ENCODE measurements around the gene PLPPR5. TPM values are rescaled to one million over a fixed set of nuclear protein-coding genes. Genes with fewer than 3 reads are reported as not detected.

Gene PLPPR5
- total RNA-seq, 1 experiment from 2014 or later: not detected

- no peaks in the 10 kb centered on the region for H3K4me1 ChIP-seq
- BruUV-seq (replicated peaks): no TSS peak
- Mint-ChIP-seq H3K36me3 (ENCODE audit: insufficient read depth, unreplicated experiment) (no peaks in the 10 kb centered on the region), H3K27me3 (ENCODE audit: insufficient read depth, unreplicated experiment) (peaks cover 3% of the 10 kb centered on the region), H3K9me3 (ENCODE audit: unreplicated experiment) (no peaks in the 10 kb centered on the region), H3K4me3 (ENCODE audit: unreplicated experiment) (no peak overlapping the region), H3K4me1 (ENCODE audit: low read depth, unreplicated experiment) (no peaks in the 10 kb centered on the region), H3K27ac (ENCODE audit: unreplicated experiment) (no peak overlapping the region)
- intact Hi-C loops (cut with micrococcal nuclease; ENCODE audit: unreplicated experiment): no loop called here
- H3K36me3 ChIP-seq (ENCODE audit: control insufficient read depth, insufficient read depth, low read length): no peaks in the 10 kb centered on the region
- TF ChIP-seq CTCF (IDR thresholded peaks at IDR 0.05; ENCODE audit: insufficient read depth in 1 of 2, low read depth in 1 of 2, low read length in 1 of 2, severe bottlenecking in 1 of 2, unreplicated experiment in 1 of 2): no peak
- no peak for DNase-seq
- H3K9me3 ChIP-seq: no peaks in the 10 kb centered on the region
- H3K27me3 ChIP-seq (replicated peaks; ENCODE audit: control insufficient read depth, insufficient read depth, low read length): no peaks in the 10 kb centered on the region
- no peak overlapping the region for H3K4me3 ChIP-seq (ENCODE audit: low read depth, low read length)
- CTCF ChIA-PET: no interaction called here
- POLR2A ChIA-PET: no interaction called here
Measured at GRCh38 chr1:98854137-98854536, 150.5 kb downstream of the PLPPR5 start.

- Histone ChIP-seq H3K9me3 (no peaks in the 10 kb centered on the region), H3K4me1 (no peaks in the 10 kb centered on the region), H3K36me3 (ENCODE audit: control insufficient read depth, insufficient read depth, low read length) (no peaks in the 10 kb centered on the region), H3K4me3 (ENCODE audit: low read depth, low read length) (no peak overlapping the region), H3K27me3 (replicated peaks; ENCODE audit: control insufficient read depth, insufficient read depth, low read length) (no peaks in the 10 kb centered on the region)
- BruUV-seq (replicated peaks): no TSS peak
- no peaks in the 10 kb centered on the region for H3K9me3 Mint-ChIP-seq (ENCODE audit: unreplicated experiment)
- no peak overlapping the region for H3K4me3 Mint-ChIP-seq (ENCODE audit: unreplicated experiment)
- CTCF ChIA-PET: no interaction called here
- H3K4me1 Mint-ChIP-seq (ENCODE audit: low read depth, unreplicated experiment): no peaks in the 10 kb centered on the region
- peaks cover 3% of the 10 kb centered on the region for H3K27me3 Mint-ChIP-seq (ENCODE audit: insufficient read depth, unreplicated experiment)
- POLR2A ChIA-PET: no interaction called here
- intact Hi-C loops (cut with micrococcal nuclease; ENCODE audit: unreplicated experiment): no loop called here
- no peaks in the 10 kb centered on the region for H3K36me3 Mint-ChIP-seq (ENCODE audit: insufficient read depth, unreplicated experiment)
- DNase-seq: no peak
- no peak for TF ChIP-seq CTCF (IDR thresholded peaks at IDR 0.05; ENCODE audit: insufficient read depth in 1 of 2, low read depth in 1 of 2, low read length in 1 of 2, severe bottlenecking in 1 of 2, unreplicated experiment in 1 of 2)
- no peak overlapping the region for H3K27ac Mint-ChIP-seq (ENCODE audit: unreplicated experiment)
Measured at GRCh38 chr1:98849969-98850636, 154.6 kb downstream of the PLPPR5 start.

- ChIA-PET POLR2A (no interaction called here), CTCF (no interaction called here)
- H3K4me3 ChIP-seq (ENCODE audit: low read depth, low read length): no peak overlapping the region
- TF ChIP-seq CTCF (IDR thresholded peaks at IDR 0.05; ENCODE audit: insufficient read depth in 1 of 2, low read depth in 1 of 2, low read length in 1 of 2, severe bottlenecking in 1 of 2, unreplicated experiment in 1 of 2): no peak
- no peaks in the 10 kb centered on the region for H3K36me3 ChIP-seq (ENCODE audit: control insufficient read depth, insufficient read depth, low read length)
- Mint-ChIP-seq H3K27ac (ENCODE audit: unreplicated experiment) (no peak overlapping the region), H3K4me1 (ENCODE audit: low read depth, unreplicated experiment) (no peaks in the 10 kb centered on the region), H3K9me3 (ENCODE audit: unreplicated experiment) (no peaks in the 10 kb centered on the region), H3K36me3 (ENCODE audit: insufficient read depth, unreplicated experiment) (no peaks in the 10 kb centered on the region), H3K4me3 (ENCODE audit: unreplicated experiment) (no peak overlapping the region), H3K27me3 (ENCODE audit: insufficient read depth, unreplicated experiment) (peaks cover 6% of the 10 kb centered on the region)
- no TSS peak for BruUV-seq (replicated peaks)
- no peaks in the 10 kb centered on the region for H3K9me3 ChIP-seq
- DNase-seq: no peak
- H3K27me3 ChIP-seq (replicated peaks; ENCODE audit: control insufficient read depth, insufficient read depth, low read length): no peaks in the 10 kb centered on the region
- intact Hi-C loops (cut with micrococcal nuclease; ENCODE audit: unreplicated experiment): no loop called here
- H3K4me1 ChIP-seq: no peaks in the 10 kb centered on the region
Measured at GRCh38 chr1:98842241-98842640, 162.4 kb downstream of the PLPPR5 start.

Data from Caco-2 (cell line).